B cell (primary cell): ENCODE measurements around the gene PPARG. TPM values are rescaled to one million over a fixed set of nuclear protein-coding genes. Genes with fewer than 3 reads are reported as not detected.

Experiments used
- ATAC-seq: fragments of 200-7000 bp; cut with Tn5 transposase; one replicate; pipeline ENCODE4 v1.10.0; 2021; ENCODE audit warnings: low read depth, mild to moderate bottlenecking, moderate number of reproducible peaks, moderate library complexity
- CTCF ChIA-PET: fragments of 350-600 bp; sonication (Branson Sonifier 250); formaldehyde crosslinking; loops from one replicate; lab custom pipeline; 2021; ENCODE audit warnings: antibody characterized with exemption, inconsistent platforms; lab: Charles Lee
- POLR2A ChIA-PET: fragments of 350-600 bp; sonication (Branson Sonifier 250); formaldehyde crosslinking; loops from one replicate; lab custom pipeline; 2021; ENCODE audit warnings: antibody characterized with exemption; lab: Charles Lee
- DNase-seq: peaks from one replicate; pipeline ENCODE4 v3.0.0; 2013
- H2AFZ ChIP-seq: 2 replicates; pipeline ENCODE4 v1.6.1; 2012; ENCODE audit warnings: mild to moderate bottlenecking, low read depth, low read length; ENCODE audit not compliant: insufficient read depth, poor library complexity, severe bottlenecking
- H3K27ac ChIP-seq, 2 donors: 1 replicate in 1 of 2; 2 replicates in 1 of 2; pipeline ENCODE4 v1.5.1; 2012 to 2013; ENCODE audit warnings: low read length in 2 of 2, mild to moderate bottlenecking in 2 of 2, moderate library complexity in 1 of 2
- H3K27me3 ChIP-seq, 4 experiments: fragments of 200-600 bp in 1 of 4; sonication (generic) in 1 of 4; replicated peaks in 1 of 4; 1 replicate in 2 of 4; 2 replicates in 2 of 4; pipeline versions ENCODE4 v1.6.1 to v1.7.0; 2013 to 2016; ENCODE audit warnings: low read length in 3 of 4, mild to moderate bottlenecking in 2 of 4, mixed read lengths in 1 of 4, moderate library complexity in 1 of 4; ENCODE audit not compliant: insufficient read depth in 4 of 4, control insufficient read depth in 3 of 4; ENCODE audit errors: control extremely low read depth in 1 of 4
- H3K36me3 ChIP-seq, 2 experiments: replicated peaks in 1 of 2; 1 replicate in 1 of 2; 2 replicates in 1 of 2; pipeline versions ENCODE4 v1.6.1 to v1.7.1; 2013; ENCODE audit warnings: low read length in 1 of 2; ENCODE audit not compliant: insufficient read depth in 2 of 2, control insufficient read depth in 1 of 2; ENCODE audit errors: control extremely low read depth in 1 of 2, extremely low read depth in 1 of 2
- H3K4me1 ChIP-seq, 2 donors: fragments of 200-600 bp in 1 of 2; sonication (generic) in 1 of 2; 1 replicate in 1 of 2; 2 replicates in 1 of 2; pipeline versions ENCODE4 v1.5.1 to v1.6.1; 2013 to 2017; ENCODE audit warnings: low read length in 2 of 2; ENCODE audit not compliant: control insufficient read depth in 2 of 2, insufficient read depth in 2 of 2
- H3K4me2 ChIP-seq: replicated peaks from 2 replicates; pipeline ENCODE3; 2012; ENCODE audit warnings: mild to moderate bottlenecking, low read depth, low read length; ENCODE audit not compliant: poor library complexity, severe bottlenecking
- H3K4me3 ChIP-seq, 5 experiments: fragments of 200-600 bp in 1 of 5; sonication (generic) in 1 of 5; 1 replicate in 3 of 5; 2 replicates in 2 of 5; pipeline versions ENCODE4 v1.5.1 to v1.7.0; 2011 to 2016; ENCODE audit warnings: low read length in 4 of 5, mild to moderate bottlenecking in 4 of 5, low read depth in 2 of 5, control low read depth in 1 of 5, moderate library complexity in 1 of 5; ENCODE audit not compliant: insufficient read depth in 1 of 5; ENCODE audit errors: control extremely low read depth in 1 of 5, extremely low read depth in 1 of 5
- H3K79me2 ChIP-seq: fragments of 200-600 bp; sonication (generic); one replicate; pipeline ENCODE4 v1.6.0; 2016; ENCODE audit warnings: low read length; ENCODE audit not compliant: control insufficient read depth, insufficient read depth
- H3K9ac ChIP-seq: fragments of 200-600 bp; sonication (generic); 2 replicates; pipeline ENCODE4 v1.6.1; 2017; ENCODE audit warnings: mild to moderate bottlenecking, low read length, moderate library complexity
- H3K9me3 ChIP-seq, 3 donors: one replicate each; pipeline versions ENCODE4 v1.6.1 to v1.7.1; 2013; ENCODE audit warnings: low read length in 2 of 3; ENCODE audit not compliant: control insufficient read depth in 2 of 3, insufficient read depth in 1 of 3; ENCODE audit errors: control extremely low read depth in 1 of 3
- H4K20me1 ChIP-seq: 2 replicates; pipeline ENCODE4 v1.6.0; 2012; ENCODE audit warnings: mild to moderate bottlenecking, low read length; ENCODE audit not compliant: insufficient read depth, control insufficient read depth, poor library complexity, severe bottlenecking
- H3K27ac Mint-ChIP-seq: one replicate; pipeline ENCODE4 v1.8.0; 2021; ENCODE audit warnings: mixed read lengths
- H3K27me3 Mint-ChIP-seq: one replicate; pipeline ENCODE4 v1.8.0; 2021; ENCODE audit warnings: mixed read lengths
- H3K4me1 Mint-ChIP-seq: one replicate; pipeline ENCODE4 v1.8.0; 2021; ENCODE audit warnings: mixed read lengths
- H3K4me3 Mint-ChIP-seq: one replicate; pipeline ENCODE4 v1.8.0; 2021; ENCODE audit warnings: mixed read lengths
- H3K9me3 Mint-ChIP-seq: one replicate; pipeline ENCODE4 v1.8.0; 2022; ENCODE audit warnings: mixed read lengths; ENCODE audit not compliant: insufficient read depth
- CTCF ChIP-seq: fragments of 200-600 bp; IDR thresholded peaks from one replicate; pipeline ENCODE4 v1.8.0; 2022; ENCODE audit warnings: antibody characterized with exemption, mild to moderate bottlenecking
- EZH2 ChIP-seq: IDR thresholded peaks from 2 replicates; pipeline ENCODE4 v1.6.1; 2012; ENCODE audit warnings: borderline replicate concordance, low read depth, mild to moderate bottlenecking, moderate library complexity, low read length; ENCODE audit not compliant: insufficient read depth, poor library complexity, severe bottlenecking
- WGBS: methylation state at CpG from one replicate; pipeline ENCODE4 v1.1.5; 2013; ENCODE audit warnings: missing lambda C conversion rate; ENCODE audit not compliant: insufficient coverage; 5-methylcytosine and 5-hydroxymethylcytosine counted together
- intact Hi-C: fragments of 100-400 bp; cut with micrococcal nuclease; formaldehyde crosslinking; loops from one replicate; pipeline ENCODE4 v1.10.0; 2022
- polyA plus RNA-seq: library from polyadenylated mRNA; depleted of rRNA; stranded (reverse); fragments of >200 nt; gene quantifications from 2 replicates; pipeline ENCODE4 v1.2.3, GENCODE V29; 2012
- total RNA-seq, 2 donors: library from RNA; stranded (reverse); fragments of 120-200 nt in 1 of 2; gene quantifications; 1 replicate in 1 of 2; 2 replicates in 1 of 2; pipeline versions ENCODE4 v1.2.3 to v1.2.4, GENCODE V29; 2013 to 2022

Gene PPARG
- total and polyA plus RNA-seq, 2 donors (not counting 1 experiment from before 2014, with no cell fraction given): 0.12 to 0.44 TPM

- Histone ChIP-seq H3K9ac (no peak overlapping the region), H3K27ac (no peak overlapping the region), H3K9me3 (no peaks in the 10 kb centered on the region), H3K4me3 (no peak overlapping the region), H3K79me2 (no peaks in the 10 kb centered on the region), H2AFZ (no peak overlapping the region), H3K36me3 (no peaks in the 10 kb centered on the region), H3K27me3 (peaks cover 0 to 11% (median 0%) of the 10 kb centered on the region in 4 experiments), H4K20me1 (no peaks in the 10 kb centered on the region), H3K4me1 (no peaks in the 10 kb centered on the region), H3K4me2 (no peak overlapping the region)
- Mint-ChIP-seq H3K9me3 (no peaks in the 10 kb centered on the region), H3K27ac (no peak overlapping the region), H3K4me3 (no peak overlapping the region), H3K4me1 (no peaks in the 10 kb centered on the region), H3K27me3 (peaks cover 23% of the 10 kb centered on the region)
- POLR2A ChIA-PET: no interaction called here
- no peak for TF ChIP-seq CTCF
- no peak for TF ChIP-seq EZH2
- intact Hi-C loops: no loop called here
- CTCF ChIA-PET: interaction anchor here (1.7 kb wide), 1 partner anchor 37 kb away, joined by 5 read pairs; no protein-coding TSS in a partner anchor
- WGBS: 87% methylated on average over 17 of the region's 20 CpGs
- ATAC-seq (no peak), DNase-seq (no peak)
Measured at GRCh38 chr3:12442654-12443501, 154.0 kb downstream of the PPARG start.

DNA sequence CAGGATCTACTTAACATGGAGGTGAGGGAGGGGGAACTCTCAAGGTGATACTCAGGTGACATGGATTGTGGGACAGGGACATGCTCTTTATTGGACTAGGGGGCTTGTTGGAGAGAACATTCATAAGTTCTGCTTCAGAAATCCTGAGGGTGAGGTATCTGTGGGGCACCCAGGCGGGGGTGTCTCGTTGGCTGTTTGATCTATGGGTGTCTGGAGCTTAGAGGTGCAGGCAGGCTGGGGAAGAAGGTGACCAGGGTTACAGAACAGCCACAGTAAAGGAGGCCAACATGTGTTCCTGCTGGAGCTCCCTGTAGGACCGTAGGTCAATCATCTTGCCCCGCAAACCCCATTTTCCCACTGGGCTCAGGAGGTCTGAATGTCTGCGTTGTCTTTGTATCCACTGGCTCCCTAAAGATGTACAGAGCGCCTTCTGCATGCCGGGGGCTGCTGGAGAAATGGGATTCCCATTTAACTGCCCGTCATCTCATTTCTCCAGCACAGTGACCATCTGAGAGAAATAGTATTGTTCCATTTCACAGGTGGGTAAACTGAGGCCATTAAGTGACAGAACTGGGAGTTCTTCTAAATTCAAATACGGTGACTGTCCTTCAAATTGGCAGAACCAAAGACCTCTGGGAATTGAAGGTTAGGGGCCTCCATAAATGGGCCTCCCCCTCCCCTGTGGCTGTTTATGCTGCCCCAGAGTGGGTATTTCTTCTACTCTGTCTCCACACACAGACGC is 155.1 kb downstream of the PPARG start:
- Histone ChIP-seq H4K20me1 (no peaks in the 10 kb centered on the region), H3K4me3 (no peak overlapping the region), H3K27me3 (peaks cover 0 to 11% (median 0%) of the 10 kb centered on the region in 4 experiments), H3K4me1 (no peaks in the 10 kb centered on the region), H3K9me3 (no peaks in the 10 kb centered on the region), H3K27ac (no peak overlapping the region), H3K79me2 (no peaks in the 10 kb centered on the region), H2AFZ (no peak overlapping the region), H3K9ac (no peak overlapping the region), H3K36me3 (no peaks in the 10 kb centered on the region), H3K4me2 (no peak overlapping the region)
- Mint-ChIP-seq H3K4me3 (no peak overlapping the region), H3K27me3 (peaks cover 23% of the 10 kb centered on the region), H3K9me3 (no peaks in the 10 kb centered on the region), H3K4me1 (no peaks in the 10 kb centered on the region), H3K27ac (no peak overlapping the region)
- intact Hi-C loops: no loop called here
- ATAC-seq (no peak), DNase-seq (no peak)
- 97% methylated on average over 9 of the region's 10 CpGs for WGBS
- TF ChIP-seq EZH2 (no peak), CTCF (no peak)
- ChIA-PET CTCF (no interaction called here), POLR2A (no interaction called here)
